Prostate gland (tissue), 2 donors: Measurements from ENCODE around the gene PDCD7.

ENCODE experiments used
- POLR2AphosphoS5 ChIP-seq: sonication (generic); formaldehyde crosslinking; IDR thresholded peaks from one replicate; pipeline ENCODE4 v1.6.1; 2017; ENCODE audit warnings: antibody characterized with exemption
- TF ChIP-seq, protein P1 (sequence below), 4 experiments: fragments of 200-600 bp in 2 of 4; fragments of 450-650 bp in 2 of 4; sonication (generic) in 2 of 4; IDR thresholded peaks; 1 replicate in 3 of 4; 2 replicates in 1 of 4; pipeline ENCODE4 v1.5.1; 2016 to 2019; ENCODE audit warnings: antibody characterized with exemption in 4 of 4, mild to moderate bottlenecking in 2 of 4, moderate library complexity in 2 of 4

- TF ChIP-seq, protein P1, sequence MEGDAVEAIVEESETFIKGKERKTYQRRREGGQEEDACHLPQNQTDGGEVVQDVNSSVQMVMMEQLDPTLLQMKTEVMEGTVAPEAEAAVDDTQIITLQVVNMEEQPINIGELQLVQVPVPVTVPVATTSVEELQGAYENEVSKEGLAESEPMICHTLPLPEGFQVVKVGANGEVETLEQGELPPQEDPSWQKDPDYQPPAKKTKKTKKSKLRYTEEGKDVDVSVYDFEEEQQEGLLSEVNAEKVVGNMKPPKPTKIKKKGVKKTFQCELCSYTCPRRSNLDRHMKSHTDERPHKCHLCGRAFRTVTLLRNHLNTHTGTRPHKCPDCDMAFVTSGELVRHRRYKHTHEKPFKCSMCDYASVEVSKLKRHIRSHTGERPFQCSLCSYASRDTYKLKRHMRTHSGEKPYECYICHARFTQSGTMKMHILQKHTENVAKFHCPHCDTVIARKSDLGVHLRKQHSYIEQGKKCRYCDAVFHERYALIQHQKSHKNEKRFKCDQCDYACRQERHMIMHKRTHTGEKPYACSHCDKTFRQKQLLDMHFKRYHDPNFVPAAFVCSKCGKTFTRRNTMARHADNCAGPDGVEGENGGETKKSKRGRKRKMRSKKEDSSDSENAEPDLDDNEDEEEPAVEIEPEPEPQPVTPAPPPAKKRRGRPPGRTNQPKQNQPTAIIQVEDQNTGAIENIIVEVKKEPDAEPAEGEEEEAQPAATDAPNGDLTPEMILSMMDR (IDR thresholded peaks at IDR 0.05): no peak
- no peak for TF ChIP-seq POLR2AphosphoS5
These were observed 48.9 kb upstream of the PDCD7 start for GRCh38 chr15:65182538-65182937.
